NCI-H2081 (cell line): Measurements from ENCODE around the gene CFAP43.

ENCODE experiments used
- DNase-seq, 2 experiments: peaks; one replicate each; lab custom pipeline; 2025; lab: John Stamatoyannopoulos, UW

Gene CFAP43

GRCh38 chr10:104090611-104091010 lies 141.6 kb downstream of the CFAP43 start:
- DNase-seq, result no peak

GRCh38 chr10:104089621-104090020 lies 142.5 kb downstream of the CFAP43 start:
- DNase-seq, result no peak

- no peak for DNase-seq
Measured at GRCh38 chr10:104088239-104088638, 143.9 kb downstream of the CFAP43 start.

- DNase-seq, result no peak
Measured at GRCh38 chr10:104085801-104086400, 146.3 kb downstream of the CFAP43 start, which contains the start of gene COL17A1. COL17A1 (minus strand) TSS chr10:104085880; CDS start chr10:104080673, 5,207 bp downstream.

- DNase-seq, result no peak
Measured at GRCh38 chr10:104084482-104085142, 147.6 kb downstream of the CFAP43 start.

- DNase-seq, result no peak
Measured at GRCh38 chr10:104081998-104082397, 150.2 kb downstream of the CFAP43 start.

- peak; percentile 6 to 50 for DNase-seq
Measured at GRCh38 chr10:104080762-104081161, 151.4 kb downstream of the CFAP43 start.
